Posterior cingulate gyrus (tissue), 11 donors: ENCODE measurements around the gene TUBGCP6.

ENCODE experiments used
- DNase-seq, 10 donors: peaks; one replicate each; pipeline versions ENCODE4 v3.0.0 to v3.0.0-alpha.2; 2020 to 2021; ENCODE audit warnings: mixed read lengths in 3 of 10
- intact Hi-C: fragments of 100-400 bp; cut with DNase I; formaldehyde crosslinking; loops from one replicate; pipeline ENCODE4 v1.15.1; 2023

The TUBGCP6 gene

GRCh38 chr22:50202130-50202666 lies 42.6 kb downstream of the TUBGCP6 start:
- intact Hi-C loops = loop anchor here (10.0 kb wide), 1 partner anchor 277 kb away; no protein-coding TSS in a partner anchor
- DNase-seq = no peak

- intact Hi-C loops = loop anchor here (2.0 to 10.0 kb wide), 2 partner anchors 17 to 277 kb away; partner anchors contain the start of gene TRABD
- DNase-seq = peak in 1 of 10 donors; percentile 85
These were observed 43.4 kb downstream of the TUBGCP6 start for GRCh38 chr22:50201191-50202129.

- intact Hi-C loops = loop anchor here (2.0 to 10.0 kb wide), 2 partner anchors 16 to 276 kb away; partner anchors contain the start of gene TRABD
- peak; percentile 87 to 99 (median 94) for DNase-seq
These were observed 44.2 kb downstream of the TUBGCP6 start, which contains the start of gene SELENOO for GRCh38 chr22:50200461-50201190. TSS of gene SELENOO (plus strand) at chr22:50201011. CDS start at chr22:50201037, 26 bp downstream.

- DNase-seq = no peak
- intact Hi-C loops = loop anchor here (2.0 to 10.0 kb wide), 2 partner anchors 15 to 275 kb away; partner anchors contain the start of gene TRABD
These were observed 44.9 kb downstream of the TUBGCP6 start for GRCh38 chr22:50199829-50200460.

- no peak for DNase-seq
- intact Hi-C loops = no loop called here
These were observed 45.5 kb downstream of the TUBGCP6 start for GRCh38 chr22:50199251-50199721.

GRCh38 chr22:50198624-50199017 lies 46.2 kb downstream of the TUBGCP6 start:
- intact Hi-C loops = no loop called here
- DNase-seq = no peak

- intact Hi-C loops = no loop called here
- DNase-seq = no peak
These were observed 46.8 kb downstream of the TUBGCP6 start for GRCh38 chr22:50197856-50198623.

- intact Hi-C loops = no loop called here
- no peak for DNase-seq
These were observed 47.6 kb downstream of the TUBGCP6 start for GRCh38 chr22:50197000-50197800.

GRCh38 chr22:50196256-50196655 lies 48.6 kb downstream of the TUBGCP6 start:
- intact Hi-C loops = no loop called here
- DNase-seq = no peak

GRCh38 chr22:50194037-50194805 lies 50.6 kb downstream of the TUBGCP6 start:
- no peak for DNase-seq
- intact Hi-C loops = no loop called here

GRCh38 chr22:50193621-50194020 lies 51.2 kb downstream of the TUBGCP6 start:
- no peak for DNase-seq
- intact Hi-C loops = no loop called here

- DNase-seq = peak in 1 of 10 donors; percentile 57
- intact Hi-C loops = no loop called here
These were observed 52.2 kb downstream of the TUBGCP6 start for GRCh38 chr22:50192436-50193204.

GRCh38 chr22:50190941-50191741 lies 53.7 kb downstream of the TUBGCP6 start:
- intact Hi-C loops = no loop called here
- DNase-seq = peak in 1 of 10 donors; percentile 59

- intact Hi-C loops = no loop called here
- peak in 1 of 10 donors; percentile 74 for DNase-seq
These were observed 54.5 kb downstream of the TUBGCP6 start for GRCh38 chr22:50190182-50190940.

GRCh38 chr22:50189849-50190181 lies 55.0 kb downstream of the TUBGCP6 start:
- peak in 1 of 10 donors; percentile 33 for DNase-seq
- intact Hi-C loops = no loop called here
